ENCODE measurements around the gene NRG3.

NRG3 gene

DNA sequence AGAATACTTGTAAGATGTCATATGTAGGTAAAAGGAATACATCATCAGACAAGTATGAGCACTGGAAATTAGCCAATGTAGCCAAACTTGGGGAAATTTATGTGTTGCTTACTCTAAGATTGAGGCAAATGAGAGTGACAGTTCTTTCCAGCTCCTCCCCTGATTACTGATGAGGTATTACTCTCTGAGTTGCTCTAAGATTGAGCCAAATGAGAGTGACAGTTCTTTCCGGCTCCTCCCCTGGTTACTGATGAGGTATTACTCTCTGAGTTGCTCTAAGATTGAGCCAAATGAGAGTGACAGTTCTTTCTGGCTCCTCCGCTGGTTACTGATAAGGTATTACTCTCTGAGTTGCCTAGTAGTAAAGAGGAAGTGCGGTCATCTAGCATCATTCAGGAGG is 435.8 kb downstream of the NRG3 start:
- Histone ChIP-seq H3K36me3 (ENCODE audit: control insufficient read depth in 2 of 2, insufficient read depth in 1 of 2, low read length in 2 of 2) (no peaks in the 10 kb centered on the region), H3K4me3 (ENCODE audit: low read depth, low read length) (no peak overlapping the region), H3K9me3 (ENCODE audit: control insufficient read depth, insufficient read depth, low read depth, low read length) (no peaks in the 10 kb centered on the region), H3K27ac (ENCODE audit: extremely low read depth, low read depth, low read length) (no peak overlapping the region), H3K4me1 (ENCODE audit: control insufficient read depth, insufficient read depth, low read length) (no peaks in the 10 kb centered on the region)
- ChIA-PET CTCF (no interaction called here), POLR2A (no interaction called here)
- TF ChIP-seq GLI2 (tag by site-specific recombination; IDR thresholded peaks at IDR 0.05; ENCODE audit: borderline replicate concordance, low read depth) (no peak), ATF2 (tag by site-specific recombination; IDR thresholded peaks at IDR 0.05; ENCODE audit: low read depth) (no peak), ZNF621 (tag by site-specific recombination; IDR thresholded peaks at IDR 0.05) (no peak), ZSCAN4 (tag by site-specific recombination; IDR thresholded peaks at IDR 0.05) (no peak), ZNF16 (tag by site-specific recombination; IDR thresholded peaks at IDR 0.05; ENCODE audit: low read depth) (no peak)
- TF ChIP-seq, protein P1, sequence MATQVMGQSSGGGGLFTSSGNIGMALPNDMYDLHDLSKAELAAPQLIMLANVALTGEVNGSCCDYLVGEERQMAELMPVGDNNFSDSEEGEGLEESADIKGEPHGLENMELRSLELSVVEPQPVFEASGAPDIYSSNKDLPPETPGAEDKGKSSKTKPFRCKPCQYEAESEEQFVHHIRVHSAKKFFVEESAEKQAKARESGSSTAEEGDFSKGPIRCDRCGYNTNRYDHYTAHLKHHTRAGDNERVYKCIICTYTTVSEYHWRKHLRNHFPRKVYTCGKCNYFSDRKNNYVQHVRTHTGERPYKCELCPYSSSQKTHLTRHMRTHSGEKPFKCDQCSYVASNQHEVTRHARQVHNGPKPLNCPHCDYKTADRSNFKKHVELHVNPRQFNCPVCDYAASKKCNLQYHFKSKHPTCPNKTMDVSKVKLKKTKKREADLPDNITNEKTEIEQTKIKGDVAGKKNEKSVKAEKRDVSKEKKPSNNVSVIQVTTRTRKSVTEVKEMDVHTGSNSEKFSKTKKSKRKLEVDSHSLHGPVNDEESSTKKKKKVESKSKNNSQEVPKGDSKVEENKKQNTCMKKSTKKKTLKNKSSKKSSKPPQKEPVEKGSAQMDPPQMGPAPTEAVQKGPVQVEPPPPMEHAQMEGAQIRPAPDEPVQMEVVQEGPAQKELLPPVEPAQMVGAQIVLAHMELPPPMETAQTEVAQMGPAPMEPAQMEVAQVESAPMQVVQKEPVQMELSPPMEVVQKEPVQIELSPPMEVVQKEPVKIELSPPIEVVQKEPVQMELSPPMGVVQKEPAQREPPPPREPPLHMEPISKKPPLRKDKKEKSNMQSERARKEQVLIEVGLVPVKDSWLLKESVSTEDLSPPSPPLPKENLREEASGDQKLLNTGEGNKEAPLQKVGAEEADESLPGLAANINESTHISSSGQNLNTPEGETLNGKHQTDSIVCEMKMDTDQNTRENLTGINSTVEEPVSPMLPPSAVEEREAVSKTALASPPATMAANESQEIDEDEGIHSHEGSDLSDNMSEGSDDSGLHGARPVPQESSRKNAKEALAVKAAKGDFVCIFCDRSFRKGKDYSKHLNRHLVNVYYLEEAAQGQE (tag by site-specific recombination; IDR thresholded peaks at IDR 0.05) = no peak

- POLR2A ChIA-PET = no interaction called here
- no peak overlapping the region for H3K4me3 ChIP-seq (ENCODE audit: low read depth, low read length)
- no peak overlapping the region for H3K27ac ChIP-seq (ENCODE audit: extremely low read depth, low read depth, low read length)
- no peaks in the 10 kb centered on the region for H3K36me3 ChIP-seq (ENCODE audit: control insufficient read depth in 2 of 2, insufficient read depth in 1 of 2, low read length in 2 of 2)
- no peaks in the 10 kb centered on the region for H3K4me1 ChIP-seq (ENCODE audit: control insufficient read depth, insufficient read depth, low read length)
- no peaks in the 10 kb centered on the region for H3K9me3 ChIP-seq (ENCODE audit: control insufficient read depth, insufficient read depth, low read depth, low read length)
- CTCF ChIA-PET = no interaction called here
- no peak for TF ChIP-seq ZNF768 (tag by site-specific recombination; IDR thresholded peaks at IDR 0.05)
- TF ChIP-seq ZNF302 (tag by site-specific recombination; IDR thresholded peaks at IDR 0.05; ENCODE audit: low read depth) = no peak
- no peak for TF ChIP-seq ZNF747 (tag by site-specific recombination; IDR thresholded peaks at IDR 0.05)
- TF ChIP-seq BCL11B (tag by site-specific recombination; IDR thresholded peaks at IDR 0.05; ENCODE audit: low read depth) = no peak
- no peak for TF ChIP-seq ZNF585B (tag by site-specific recombination; IDR thresholded peaks at IDR 0.05)
- TF ChIP-seq, protein P2, sequence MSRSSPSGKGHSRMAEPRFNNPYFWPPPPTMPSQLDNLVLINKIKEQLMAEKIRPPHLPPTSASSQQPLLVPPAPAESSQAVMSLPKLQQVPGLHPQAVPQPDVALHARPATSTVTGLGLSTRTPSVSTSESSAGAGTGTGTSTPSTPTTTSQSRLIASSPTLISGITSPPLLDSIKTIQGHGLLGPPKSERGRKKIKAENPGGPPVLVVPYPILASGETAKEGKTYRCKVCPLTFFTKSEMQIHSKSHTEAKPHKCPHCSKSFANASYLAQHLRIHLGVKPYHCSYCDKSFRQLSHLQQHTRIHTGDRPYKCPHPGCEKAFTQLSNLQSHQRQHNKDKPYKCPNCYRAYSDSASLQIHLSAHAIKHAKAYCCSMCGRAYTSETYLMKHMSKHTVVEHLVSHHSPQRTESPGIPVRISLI (tag by site-specific recombination; IDR thresholded peaks at IDR 0.05) = no peak
- TF ChIP-seq ZNF202 (tag by site-specific recombination; IDR thresholded peaks at IDR 0.05; ENCODE audit: borderline replicate concordance) = no peak
- TF ChIP-seq, protein P3, sequence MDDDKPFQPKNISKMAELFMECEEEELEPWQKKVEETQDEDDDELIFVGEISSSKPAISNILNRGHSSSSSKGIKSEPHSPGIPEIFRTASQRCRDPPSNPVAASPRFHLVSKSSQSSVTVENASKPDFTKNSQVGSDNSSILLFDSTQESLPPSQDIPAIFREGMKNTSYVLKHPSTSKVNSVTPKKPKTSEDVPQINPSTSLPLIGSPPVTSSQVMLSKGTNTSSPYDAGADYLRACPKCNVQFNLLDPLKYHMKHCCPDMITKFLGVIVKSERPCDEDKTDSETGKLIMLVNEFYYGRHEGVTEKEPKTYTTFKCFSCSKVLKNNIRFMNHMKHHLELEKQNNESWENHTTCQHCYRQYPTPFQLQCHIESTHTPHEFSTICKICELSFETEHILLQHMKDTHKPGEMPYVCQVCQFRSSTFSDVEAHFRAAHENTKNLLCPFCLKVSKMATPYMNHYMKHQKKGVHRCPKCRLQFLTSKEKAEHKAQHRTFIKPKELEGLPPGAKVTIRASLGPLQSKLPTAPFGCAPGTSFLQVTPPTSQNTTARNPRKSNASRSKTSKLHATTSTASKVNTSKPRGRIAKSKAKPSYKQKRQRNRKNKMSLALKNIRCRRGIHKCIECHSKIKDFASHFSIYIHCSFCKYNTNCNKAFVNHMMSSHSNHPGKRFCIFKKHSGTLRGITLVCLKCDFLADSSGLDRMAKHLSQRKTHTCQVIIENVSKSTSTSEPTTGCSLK (tag by site-specific recombination; IDR thresholded peaks at IDR 0.05) = no peak
- TF ChIP-seq ZNF76 (tag by site-specific recombination; IDR thresholded peaks at IDR 0.05; ENCODE audit: borderline replicate concordance, low read depth) = no peak
- no peak for TF ChIP-seq YY1 (tag by site-specific recombination; IDR thresholded peaks at IDR 0.05)
- TF ChIP-seq ZBTB7A (tag by site-specific recombination; IDR thresholded peaks at IDR 0.05; ENCODE audit: low read depth) = no peak
- no peak for TF ChIP-seq ZSCAN23 (tag by site-specific recombination; IDR thresholded peaks at IDR 0.05)
- no peak for TF ChIP-seq ZNF677 (tag by site-specific recombination; IDR thresholded peaks at IDR 0.05)
- TF ChIP-seq, protein P4, sequence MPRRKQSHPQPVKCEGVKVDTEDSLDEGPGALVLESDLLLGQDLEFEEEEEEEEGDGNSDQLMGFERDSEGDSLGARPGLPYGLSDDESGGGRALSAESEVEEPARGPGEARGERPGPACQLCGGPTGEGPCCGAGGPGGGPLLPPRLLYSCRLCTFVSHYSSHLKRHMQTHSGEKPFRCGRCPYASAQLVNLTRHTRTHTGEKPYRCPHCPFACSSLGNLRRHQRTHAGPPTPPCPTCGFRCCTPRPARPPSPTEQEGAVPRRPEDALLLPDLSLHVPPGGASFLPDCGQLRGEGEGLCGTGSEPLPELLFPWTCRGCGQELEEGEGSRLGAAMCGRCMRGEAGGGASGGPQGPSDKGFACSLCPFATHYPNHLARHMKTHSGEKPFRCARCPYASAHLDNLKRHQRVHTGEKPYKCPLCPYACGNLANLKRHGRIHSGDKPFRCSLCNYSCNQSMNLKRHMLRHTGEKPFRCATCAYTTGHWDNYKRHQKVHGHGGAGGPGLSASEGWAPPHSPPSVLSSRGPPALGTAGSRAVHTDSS (tag by site-specific recombination; IDR thresholded peaks at IDR 0.05) = no peak
Observed at GRCh38 chr10:82313401-82313800, 438.4 kb downstream of the NRG3 start.

All from HEK293 (cell line).